GM18868 (cell line): ENCODE data around the gene NRG4.
"Not testable (repeated sequence)": the region's sequence is repeated elsewhere in the genome, so short reads cannot be mapped to it uniquely, and the experiment has no call there.

Source experiments
- ATAC-seq: cut with Tn5 transposase; IDR thresholded peaks from one replicate; pipeline ENCODE4 v1.9.1; 2021; ENCODE audit warnings: mild to moderate bottlenecking, moderate library complexity; ENCODE audit not compliant: unreplicated experiment

The NRG4 gene

GRCh38 chr15:75994220-75994619 is 18.0 kb downstream of the NRG4 start:
- no peak for ATAC-seq

DNA sequence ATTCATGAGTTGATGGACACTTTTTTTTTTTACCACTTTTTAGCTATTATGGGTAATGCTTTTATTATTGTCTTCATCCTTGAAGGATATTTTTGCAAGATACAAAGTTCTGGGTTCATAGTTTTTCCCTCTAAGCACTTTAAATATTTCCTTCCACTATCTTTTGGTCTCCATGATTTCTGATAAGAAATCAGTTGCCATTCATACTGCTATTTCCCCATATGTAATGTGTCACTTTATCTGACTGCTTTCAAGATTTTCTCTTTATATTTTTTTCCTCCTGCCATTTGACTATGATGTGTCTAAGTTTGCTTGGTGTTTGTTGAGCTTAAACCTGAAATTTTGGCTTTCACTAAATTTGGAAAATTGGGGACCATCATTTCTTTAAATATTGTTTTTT is 19.3 kb downstream of the NRG4 start:
- no peak for ATAC-seq

DNA sequence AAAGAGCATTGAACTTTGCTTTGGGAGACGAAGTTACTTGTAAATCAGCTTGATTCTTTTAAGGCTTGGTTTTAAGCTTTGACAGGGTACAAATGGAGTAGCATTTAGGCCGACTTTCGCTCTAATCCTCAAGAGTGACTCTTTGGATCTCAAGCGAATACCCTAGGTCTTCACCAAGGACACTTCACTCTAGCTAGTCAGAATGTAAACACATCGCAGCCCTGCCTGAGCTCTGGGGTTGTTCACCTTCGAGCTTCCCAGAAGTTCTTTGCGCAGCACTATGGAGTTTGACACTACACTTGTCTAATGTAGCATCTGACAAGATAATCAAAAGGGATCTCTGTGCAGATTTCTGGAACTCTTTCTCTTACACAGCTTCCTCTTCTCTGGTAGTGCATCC is 22.3 kb downstream of the NRG4 start:
- no peak for ATAC-seq

DNA sequence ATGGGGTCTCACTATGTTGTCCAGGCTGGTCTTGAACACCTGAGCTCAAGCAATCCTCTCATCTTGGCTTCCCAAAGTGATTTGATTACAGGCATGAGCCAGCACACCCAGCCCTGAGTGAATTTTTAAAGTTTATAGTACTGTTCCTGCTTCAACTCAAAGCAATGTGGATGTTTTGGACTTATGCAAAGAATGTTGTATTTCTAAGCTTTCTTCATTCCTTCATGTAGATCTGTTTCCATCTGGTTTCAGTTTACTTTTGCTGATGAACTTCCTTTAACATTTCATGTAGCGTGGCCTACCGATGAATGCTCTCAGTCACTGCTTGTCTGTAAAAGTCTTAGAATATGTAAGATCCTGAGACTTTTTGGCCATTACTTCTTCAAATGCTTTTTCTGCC is 23.2 kb downstream of the NRG4 start:
- no peak for ATAC-seq

- no peak for ATAC-seq
Observed at GRCh38 chr15:75985971-75986370, 26.3 kb downstream of the NRG4 start.

DNA sequence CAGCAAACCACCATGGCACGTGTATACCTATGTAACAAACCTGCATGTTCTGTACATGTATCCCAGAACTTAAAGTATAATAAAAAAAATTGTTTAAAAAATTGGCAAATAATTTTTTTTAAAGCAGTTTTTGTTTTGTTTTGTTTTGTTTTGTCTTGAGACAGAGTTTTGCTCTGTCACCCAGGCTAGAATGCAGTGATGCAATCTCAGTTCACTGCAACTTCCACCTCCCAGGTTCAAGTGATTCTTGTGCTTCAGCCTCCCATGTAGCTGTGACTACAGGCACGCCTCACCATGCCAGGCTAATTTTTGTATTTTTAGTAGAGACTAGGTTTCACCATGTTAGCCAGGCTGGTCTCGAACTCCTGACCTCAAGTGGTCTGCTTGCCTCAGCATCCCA is 27.5 kb downstream of the NRG4 start:
- not testable (repeated sequence) for ATAC-seq

- ATAC-seq, result no peak
Observed at GRCh38 chr15:75982468-75982867, 29.8 kb downstream of the NRG4 start.

GRCh38 chr15:75981149-75981815 is 30.9 kb downstream of the NRG4 start:
- ATAC-seq, result no peak

DNA sequence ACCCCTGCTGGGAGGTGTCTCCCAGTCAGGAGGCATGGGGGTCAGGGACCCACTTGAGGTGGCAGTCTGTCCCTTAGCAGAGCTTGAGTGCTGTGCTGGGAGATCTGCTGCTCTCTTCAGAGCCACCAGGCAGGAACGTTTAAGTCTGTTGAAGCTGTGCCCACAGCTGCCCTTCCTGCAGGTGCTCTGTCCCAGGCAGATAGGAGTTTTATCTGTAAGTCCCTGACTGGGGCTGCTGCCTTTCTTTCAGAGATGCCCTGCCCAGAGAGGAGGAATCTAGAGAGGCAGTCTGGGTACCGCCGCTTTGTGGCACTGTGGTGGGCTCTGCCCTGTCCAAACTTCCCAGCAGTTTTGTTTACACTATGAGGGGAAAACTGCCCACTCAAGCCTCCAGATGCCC is 35.5 kb downstream of the NRG4 start:
- ATAC-seq, result not testable (repeated sequence)

DNA sequence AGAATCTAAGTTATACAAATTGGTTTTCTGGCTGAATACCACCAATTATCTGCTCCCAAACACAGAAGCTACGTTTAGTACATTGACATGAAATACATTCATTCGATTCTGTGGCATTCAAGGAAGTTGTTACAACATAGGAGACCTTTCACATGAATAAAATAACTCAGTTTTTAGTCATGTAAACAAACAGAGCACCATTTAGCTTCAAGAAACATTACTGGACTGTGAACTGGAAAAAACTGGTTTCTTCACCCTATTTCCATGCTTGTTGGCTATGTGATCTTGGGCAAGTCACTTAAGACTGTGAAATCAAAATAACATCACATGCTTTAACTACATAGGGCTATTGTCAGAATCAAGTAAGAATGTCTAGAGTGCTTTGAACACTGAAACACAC is 46.2 kb downstream of the NRG4 start:
- ATAC-seq, result no peak

DNA sequence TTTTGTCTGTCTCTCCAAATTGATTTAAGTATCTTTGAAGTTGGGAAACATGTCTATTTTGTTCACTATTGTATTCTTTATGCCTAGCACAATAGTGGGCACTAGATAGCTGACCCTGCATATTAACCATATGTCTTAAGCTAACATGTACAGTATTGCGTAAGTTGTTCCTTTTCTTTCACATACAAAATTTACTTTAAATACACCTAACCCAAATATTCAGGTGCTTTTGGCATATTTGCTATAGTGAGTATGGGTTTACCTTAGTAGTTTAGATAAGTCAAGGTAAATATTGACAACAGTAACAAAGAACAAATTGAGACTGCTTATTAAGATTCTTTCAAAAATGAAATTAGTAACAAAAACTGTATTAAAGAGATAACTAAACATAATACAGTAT is 50.9 kb downstream of the NRG4 start:
- ATAC-seq, result no peak

DNA sequence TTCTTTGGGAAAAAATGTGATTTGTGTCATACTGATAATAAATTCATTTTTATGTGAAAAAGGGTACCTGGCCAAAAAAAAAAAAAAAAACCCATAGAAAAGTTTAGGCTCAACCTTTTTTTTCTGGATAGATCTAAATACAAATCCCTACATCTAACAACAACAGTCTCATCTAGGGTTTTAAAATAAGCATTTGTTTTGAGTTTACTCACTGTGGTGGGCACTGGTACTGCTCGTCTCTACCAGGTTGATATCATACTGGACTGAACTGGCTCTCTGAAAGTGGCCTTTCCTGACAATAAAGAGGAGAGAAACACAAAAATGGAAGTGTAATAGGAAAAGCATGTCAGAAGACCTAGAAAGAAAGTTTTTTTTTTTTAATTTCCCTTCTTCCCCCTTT is 56.5 kb downstream of the NRG4 start:
- ATAC-seq, result no peak

- no peak for ATAC-seq
Observed at GRCh38 chr15:75952525-75952924, 59.7 kb downstream of the NRG4 start.

DNA sequence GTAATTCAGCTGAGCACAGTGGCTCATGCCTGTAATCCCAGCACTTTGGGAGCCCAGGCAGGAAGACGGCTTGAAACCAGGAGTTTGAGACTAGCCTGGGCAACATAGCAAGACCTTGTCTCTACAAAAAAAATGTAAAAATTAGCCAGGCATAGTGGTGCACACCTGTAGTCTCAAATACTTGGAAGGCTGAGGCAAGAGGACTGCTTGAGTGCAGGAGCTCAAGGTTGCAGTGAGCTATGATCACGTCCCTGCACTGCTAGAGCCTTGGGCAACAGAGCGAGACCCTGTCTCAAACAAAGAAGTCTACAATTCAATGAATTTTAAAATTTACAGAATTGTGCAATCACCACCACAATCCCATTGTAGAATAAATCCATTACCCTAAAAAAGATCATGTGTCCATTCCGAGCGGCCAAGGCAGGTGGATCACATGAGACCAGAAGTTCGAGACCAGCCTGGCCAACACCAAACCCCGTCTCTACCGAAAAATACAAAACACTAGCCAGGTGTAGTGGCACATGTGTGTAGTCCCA is 63.4 kb downstream of the NRG4 start:
- ATAC-seq, result no peak

- no peak for ATAC-seq
Observed at GRCh38 chr15:75947092-75947491, 65.1 kb downstream of the NRG4 start.

GRCh38 chr15:75945953-75946352 is 66.3 kb downstream of the NRG4 start:
- ATAC-seq, result no peak

DNA sequence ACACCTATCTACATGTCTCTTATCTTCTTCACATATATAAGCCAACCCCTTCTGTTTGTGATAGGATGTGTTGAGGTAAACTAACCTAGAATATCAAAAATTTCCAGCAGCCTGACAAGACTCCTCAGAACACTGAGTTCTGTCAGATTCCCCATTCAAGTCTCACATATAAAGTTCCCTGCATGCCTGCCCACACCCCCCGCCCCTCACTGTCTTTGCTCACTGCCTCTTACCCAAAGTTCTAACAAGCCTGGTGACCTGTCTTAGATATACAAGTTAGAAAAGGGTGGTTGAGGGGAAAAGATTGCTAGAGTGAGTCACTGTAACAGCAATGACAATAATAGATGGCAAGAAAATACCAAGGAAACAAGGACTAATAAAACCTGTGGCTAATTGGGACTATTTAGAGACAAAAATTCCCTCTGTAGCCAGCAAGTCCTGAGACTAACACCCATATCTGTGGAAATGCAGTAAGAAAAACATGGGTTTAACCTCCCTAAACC is 68.5 kb downstream of the NRG4 start:
- ATAC-seq, result no peak

- ATAC-seq, result no peak
Observed at GRCh38 chr15:75943246-75943645, 69.0 kb downstream of the NRG4 start.

DNA sequence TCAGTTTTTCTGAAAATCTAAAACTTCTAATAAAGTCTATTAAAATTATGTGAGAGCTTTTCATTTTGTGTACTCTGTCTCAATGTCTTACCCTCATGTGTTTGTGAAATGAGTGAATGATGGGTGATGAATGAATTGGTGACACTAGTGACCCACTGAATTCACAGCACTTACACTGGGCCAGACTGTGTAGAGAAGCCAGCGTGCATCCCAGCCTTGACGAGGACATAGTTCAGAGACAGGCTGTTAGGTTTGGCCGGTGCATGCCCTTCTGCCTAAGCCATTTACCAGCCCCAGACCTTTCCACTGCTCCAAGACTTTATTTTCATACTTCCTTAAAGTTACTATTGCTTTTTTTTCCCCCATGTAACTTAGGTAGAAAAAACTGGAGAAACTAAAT is 69.8 kb downstream of the NRG4 start:
- ATAC-seq, result no peak

DNA sequence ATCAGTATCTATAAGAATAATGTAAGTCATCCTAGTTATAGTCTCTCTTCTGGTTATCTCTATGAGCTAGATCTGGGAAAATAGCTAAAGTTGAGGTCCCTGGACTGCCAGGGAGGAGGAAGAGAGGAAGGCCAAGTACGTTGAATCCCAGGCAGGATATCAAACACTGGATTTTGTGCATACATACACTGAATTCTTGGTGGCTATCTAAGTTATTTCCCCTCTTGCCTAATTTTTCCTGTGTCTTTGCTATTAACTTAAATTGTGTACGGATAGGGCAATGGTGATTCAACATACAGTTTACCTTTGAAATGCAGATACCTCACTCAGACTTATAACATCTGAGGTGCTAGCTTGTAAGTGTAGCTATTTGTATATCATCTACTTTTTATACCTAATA is 81.4 kb downstream of the NRG4 start:
- no peak for ATAC-seq

GRCh38 chr15:75929799-75930565 is 82.2 kb downstream of the NRG4 start:
- ATAC-seq, result no peak
